SHP77 (cell line): Measurements from ENCODE around the gene DDX39A.
"Not testable (repeated sequence)": the region's sequence is repeated elsewhere in the genome, so short reads cannot be mapped to it uniquely, and the experiment has no call there.

Experiments used
- DNase-seq, 2 experiments: peaks; one replicate each; lab custom pipeline; 2025; lab: John Stamatoyannopoulos, UW

DDX39A gene

DNA sequence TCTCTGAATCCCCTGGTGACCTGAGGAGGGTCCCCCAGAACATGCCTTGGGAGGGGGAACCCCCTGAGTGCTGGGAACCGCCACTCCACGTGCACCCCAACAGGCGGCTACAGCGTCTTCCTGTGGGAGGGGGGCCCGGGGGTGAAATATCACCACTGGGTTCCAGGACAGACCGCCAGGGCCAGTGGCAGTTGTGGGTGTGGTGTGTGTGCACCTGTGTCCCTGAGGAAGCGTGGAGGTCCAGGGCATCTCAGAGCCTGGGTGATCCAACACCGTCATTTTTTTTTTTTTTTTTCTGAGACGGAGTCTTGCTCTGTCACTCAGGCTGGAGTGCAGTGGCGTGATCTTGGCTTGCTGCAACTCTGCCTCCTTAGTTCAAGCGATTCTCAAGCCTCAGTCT, 33.6 kb downstream of the DDX39A start:
- no peak for DNase-seq

DNA sequence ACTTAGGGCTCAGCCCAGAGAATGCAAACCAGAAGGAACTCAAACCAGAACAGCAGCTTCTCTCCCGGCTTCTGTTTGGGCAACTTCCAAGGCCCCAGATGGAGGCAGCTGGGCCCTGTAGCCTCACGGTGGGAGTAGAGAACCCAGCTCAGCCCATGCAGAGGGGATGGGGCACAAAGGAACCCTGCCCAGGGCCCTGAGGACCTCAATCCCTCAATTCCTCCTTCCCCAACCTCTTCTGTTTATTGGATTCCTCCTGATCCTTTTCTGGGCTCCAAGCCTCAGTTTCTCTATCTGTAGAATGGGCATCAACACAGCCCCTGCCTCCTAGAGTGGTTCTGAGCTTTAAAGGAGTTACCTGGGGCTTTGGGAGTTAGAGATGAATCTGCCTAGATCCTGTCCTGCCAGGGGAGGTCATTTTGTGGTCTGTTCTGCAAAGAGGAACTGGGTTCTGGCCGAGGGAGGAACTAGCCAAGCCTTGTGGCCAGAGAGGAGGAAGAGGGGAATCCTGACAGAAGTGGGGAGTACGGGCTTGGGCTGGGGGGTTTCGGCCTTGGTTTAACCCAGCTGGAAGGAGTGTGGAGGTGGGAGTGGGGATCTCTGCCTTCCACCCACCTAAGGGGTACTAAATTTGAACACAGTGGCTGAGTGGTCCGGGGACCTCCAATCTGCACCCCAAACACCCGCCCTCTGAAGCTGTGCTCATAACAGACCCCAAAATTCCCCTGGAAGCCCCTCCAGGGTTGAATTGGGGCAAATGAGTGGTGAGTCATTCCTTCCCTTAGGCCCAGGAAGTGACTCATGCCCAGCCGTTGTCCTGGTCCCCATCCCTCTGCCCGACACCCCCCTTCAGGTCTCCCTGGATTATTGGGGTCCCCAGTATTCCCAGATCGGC, 35.2 kb downstream of the DDX39A start:
- no peak for DNase-seq

DNA sequence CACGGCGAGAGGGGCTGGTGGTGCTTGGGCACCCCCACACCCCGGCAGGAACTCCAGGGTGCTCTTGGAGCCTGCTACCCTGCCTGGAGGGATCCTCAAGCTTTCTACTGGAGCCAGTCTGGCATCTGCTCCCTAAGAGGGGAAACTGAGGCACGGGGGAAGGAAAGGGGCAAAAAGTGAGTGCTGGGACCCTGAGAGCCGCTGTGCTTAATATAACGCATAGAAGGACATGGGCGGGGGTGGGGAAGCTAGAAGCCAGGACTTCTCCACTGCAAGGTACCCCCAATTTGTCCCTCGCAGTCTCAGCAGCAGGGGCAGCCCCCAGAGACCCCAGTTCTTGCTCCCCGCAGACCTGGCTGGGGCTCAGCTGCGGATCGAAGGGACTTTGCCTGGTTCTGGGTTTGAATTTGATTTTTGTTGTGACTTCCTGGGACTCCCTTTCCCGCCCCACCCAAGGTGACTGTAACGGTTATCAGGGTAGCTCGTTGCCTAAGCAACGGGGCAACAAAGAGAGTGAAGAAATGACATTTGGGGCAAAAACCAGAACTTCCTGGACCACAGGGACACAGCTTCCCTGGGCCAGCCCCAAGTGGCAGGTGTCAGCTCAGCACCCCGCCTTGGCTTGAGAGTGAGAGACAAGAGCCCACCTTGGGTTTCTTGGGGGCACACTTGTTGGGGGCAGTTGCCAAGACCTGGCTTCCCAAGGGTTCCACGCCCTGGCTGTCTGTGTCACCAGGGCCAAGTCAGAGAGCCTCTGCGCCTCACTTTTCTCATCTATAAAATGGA, 37.3 kb downstream of the DDX39A start:
- no peak for DNase-seq

DNA sequence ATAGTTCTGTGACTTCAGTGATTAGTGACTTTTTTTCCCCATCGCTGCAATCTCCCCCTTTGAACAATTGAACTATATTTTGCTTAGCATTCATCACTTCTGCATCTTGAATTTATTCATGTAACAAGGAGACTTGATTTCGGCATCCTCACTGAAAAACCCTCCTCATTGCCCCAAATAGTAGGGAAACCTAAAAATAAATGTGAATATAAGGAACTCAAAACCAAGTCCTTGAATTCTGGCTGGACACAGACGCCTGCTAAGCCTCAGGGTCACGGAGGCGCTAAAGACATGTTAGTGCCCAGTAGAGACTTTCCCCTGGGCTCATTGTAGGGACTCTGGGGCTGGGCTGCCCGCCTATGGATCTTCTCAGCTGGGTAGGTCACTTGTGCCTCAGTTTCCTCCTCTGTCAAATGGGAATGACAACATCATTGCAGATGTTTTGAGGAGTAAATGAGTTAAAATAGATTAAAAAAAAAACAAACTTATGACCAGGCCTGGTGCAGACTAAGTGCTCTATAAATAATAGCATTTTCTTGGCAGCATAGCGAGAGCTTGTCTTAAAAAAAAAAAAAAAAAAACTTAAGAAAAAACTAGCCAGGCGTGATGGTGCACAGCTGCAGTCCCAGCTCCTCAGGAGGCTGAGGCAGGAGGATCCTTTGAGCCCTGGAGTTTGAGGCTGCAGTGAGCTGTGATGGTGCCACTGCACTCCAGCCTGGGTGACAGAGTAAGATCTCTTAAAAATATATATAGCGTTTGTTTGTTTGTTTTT, 39.7 kb downstream of the DDX39A start:
- DNase-seq, result no peak

DNA sequence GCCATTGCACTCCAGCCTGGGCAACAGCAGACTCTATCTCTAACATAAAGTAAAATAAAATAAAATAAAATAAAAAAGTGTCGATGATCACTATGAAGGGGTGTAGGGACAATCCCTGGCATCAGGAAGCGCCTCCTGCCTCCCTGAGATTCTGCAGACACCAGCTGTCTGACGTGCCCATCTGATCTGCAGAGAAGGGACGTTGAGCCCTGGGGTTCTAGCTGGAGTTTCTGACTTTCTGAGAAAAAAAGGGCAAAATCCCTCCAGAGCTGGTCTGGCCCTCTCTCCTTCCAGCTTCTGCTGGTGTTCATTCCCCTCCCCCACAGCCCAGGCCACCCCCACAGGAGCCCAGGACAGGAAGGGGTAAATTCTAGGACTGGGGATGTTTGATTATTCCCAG, 40.3 kb downstream of the DDX39A start:
- no peak for DNase-seq

DNA sequence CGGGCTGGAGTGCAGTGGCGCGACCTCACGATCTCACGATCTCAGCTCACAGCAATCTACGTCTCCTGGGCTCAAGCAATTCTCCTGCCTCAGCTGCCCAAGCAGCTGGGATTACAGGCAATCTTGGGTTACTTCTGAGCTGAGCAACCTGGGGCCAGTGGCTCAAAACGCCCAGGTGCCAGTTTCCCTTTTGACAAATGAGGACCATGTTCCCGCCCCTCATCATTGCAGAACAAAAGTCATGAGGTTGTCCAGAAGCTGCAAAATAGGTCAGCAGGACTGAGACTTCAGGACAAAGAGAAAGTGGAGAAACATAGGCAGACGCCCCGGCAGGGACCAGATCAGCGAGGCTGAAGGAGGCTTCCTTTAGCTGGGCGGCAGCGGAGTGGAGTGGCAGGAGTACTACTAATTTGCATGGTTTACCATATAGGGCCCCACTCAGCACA, 41.2 kb downstream of the DDX39A start:
- DNase-seq, result no peak

DNA sequence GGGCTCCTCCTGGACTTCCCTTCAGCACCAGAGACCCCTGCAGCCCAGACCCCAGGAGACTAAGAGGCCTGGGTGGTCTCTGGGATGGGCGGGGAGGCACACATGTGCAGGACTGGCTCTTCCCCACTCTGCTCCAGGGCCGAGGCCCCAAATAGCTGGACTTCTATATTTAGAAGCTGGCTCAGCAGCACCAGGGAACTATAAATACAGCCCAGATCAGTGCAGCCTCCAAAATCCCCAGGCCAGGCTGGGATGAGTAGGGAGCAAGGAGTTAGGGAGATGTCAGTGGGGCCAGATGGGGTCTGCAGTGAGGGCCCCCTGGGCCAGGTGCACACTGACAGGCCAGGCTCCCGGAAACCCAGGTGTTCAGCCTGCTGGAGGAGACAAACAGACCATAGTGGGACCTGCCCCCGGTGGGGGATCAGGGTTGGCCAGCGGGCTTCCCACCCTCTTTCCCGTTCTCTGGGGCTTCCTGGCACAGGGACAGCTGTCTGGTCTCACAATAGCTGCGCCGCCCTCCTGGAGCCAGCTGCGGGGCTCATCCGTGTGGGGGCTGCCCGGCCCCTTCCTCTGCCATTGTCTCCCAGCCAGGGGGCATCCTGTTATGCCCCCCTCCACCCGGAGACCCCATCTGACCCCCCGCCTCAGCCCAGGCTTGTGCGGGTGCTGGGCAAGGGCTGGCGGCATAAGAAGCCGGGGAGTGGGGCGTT, 43.4 kb downstream of the DDX39A start:
- no peak for DNase-seq

DNA sequence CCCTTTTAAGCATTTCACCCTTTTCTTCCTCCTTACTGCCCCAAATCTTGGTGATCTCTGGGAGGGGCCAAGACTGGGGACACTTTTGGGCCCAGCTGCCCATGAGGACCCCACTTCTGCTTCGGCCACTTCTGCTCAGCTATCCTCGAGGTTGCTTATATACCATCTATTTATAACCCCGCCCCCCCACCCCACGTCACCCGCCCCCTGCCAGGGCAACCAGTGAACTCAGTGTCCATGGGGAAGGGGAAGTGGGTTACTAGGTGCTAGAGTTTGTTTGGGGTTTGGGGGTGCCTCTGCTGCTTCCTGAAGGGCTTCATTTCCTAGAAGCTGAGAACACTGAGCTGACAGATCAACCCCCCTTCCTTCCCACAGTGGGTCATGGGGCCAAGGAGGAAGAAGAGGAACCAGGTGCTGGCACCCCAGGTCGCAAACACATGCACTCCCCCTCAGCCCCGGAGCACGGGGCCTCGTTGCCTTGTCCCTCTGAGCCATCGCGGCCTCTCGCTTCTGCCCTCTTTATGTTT, 44.0 kb downstream of the DDX39A start:
- DNase-seq, result no peak

- DNase-seq, result not testable (repeated sequence)
Measured at GRCh38 chr19:14374313-14374712, 44.8 kb downstream of the DDX39A start.

DNA sequence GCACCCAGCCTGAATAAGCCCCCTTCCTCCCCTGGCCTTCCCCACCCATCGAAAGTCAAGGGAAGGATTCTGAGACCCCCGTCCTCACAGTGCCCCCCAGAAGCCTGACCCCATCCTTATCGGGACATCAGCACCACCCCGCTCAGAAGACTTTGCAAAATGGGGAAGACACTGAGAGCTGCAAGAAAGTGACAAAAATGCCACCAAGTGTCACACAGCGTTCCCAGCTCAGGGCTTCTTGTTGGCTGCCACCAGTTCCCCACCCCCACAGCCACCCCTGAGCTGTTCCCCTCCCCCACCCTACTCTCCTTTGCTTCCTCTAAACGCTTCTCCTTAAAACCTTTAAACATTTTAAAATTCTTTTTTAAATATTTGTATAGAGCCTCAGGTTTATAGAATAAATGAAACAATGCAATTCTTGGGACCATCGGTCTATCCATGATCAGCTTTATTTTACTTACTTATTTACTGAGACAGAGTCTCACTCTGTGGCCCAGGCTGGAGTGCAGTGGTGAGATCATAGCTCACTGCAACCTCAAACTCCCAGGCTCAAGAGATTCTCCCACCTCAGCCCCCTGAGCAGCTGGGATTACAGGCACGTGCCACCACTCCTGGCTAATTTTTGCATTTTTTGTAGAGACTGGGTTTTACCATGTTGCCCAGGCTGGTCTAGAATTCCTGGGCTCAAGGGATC, 46.6 kb downstream of the DDX39A start:
- DNase-seq, result not testable (repeated sequence)

DNA sequence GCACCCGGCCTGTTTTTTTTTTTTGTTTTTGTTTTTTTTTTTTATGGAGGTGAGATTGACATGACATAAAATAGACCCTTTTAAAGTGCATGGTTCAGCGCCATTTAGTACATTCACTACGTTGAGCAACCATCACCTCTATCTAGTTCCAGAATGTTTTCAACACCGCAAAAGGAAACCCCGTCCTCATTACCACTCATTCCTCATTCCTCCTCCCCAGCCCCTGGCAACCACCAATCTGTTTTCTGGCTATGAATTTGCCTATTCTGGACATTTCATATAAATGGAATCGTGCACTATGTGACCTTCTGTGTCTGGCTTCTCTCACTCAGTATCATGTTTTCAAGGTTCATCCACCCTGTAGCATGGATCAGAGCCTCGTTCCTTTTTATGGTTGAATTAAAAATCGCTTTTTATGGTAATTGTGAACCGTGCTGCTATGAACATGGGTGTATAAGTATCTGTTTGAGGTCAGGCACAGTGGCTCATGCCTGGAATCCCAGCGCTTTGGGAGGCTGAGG, 47.8 kb downstream of the DDX39A start:
- DNase-seq, result no peak

- DNase-seq, result no peak
Measured at GRCh38 chr19:14370940-14371280, 48.2 kb downstream of the DDX39A start.

- no peak for DNase-seq
Measured at GRCh38 chr19:14370169-14370939, 48.8 kb downstream of the DDX39A start.

GRCh38 chr19:14369399-14370168, 49.6 kb downstream of the DDX39A start:
- DNase-seq, result no peak

DNA sequence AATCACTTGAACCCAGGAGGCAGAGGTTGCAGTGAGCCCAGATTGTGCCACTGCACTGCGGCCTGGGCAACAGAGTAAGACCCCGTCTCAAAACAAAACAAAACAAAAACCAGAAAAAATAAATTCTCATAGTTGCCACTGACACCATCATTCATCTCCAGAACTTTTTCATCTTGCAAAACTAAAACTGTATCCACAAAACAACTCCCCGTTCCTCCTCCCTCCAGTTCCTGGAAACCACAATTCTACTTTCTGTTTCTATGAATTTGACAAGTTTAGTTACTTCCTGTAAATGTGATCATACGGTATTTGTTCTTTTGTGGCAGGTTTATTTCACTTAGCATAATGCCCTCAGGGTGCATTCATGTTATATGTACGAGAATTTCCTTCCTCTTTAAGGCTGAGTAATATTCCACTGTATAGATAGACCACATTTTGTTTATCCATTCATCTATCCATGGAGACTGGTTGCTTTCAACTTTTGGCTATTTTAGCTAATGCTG, 51.1 kb downstream of the DDX39A start:
- no peak for DNase-seq

DNA sequence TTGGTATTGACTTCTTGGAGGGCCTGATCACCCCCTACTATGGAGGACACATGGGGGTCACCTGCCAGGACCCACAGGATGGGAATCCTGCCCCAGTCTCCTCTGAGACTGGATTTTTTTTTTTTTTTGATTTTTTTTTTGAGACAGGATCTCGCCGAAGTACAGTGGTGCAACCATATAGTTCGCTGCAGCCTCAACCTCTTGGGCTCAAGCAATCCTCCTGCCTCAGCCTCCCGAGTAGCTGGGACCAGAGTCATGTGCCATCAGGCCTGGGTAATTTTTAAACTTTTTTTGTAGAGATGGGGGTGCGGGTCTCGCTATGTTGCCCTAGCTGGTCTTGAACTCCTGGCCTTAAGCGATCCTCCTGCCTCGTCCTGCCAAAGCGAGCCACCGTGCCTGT, 52.1 kb downstream of the DDX39A start:
- DNase-seq, result no peak

GRCh38 chr19:14366529-14366928, 52.6 kb downstream of the DDX39A start:
- DNase-seq, result peak; percentile 60 to 61

- DNase-seq, result not testable (repeated sequence)
Measured at GRCh38 chr19:14364098-14364443, 55.1 kb downstream of the DDX39A start.
